ENCODE data around the gene NFIB.

The NFIB gene

GRCh38 chr9:14185016-14185415, 128.9 kb downstream of the NFIB start:
- peaks cover 4% of the 10 kb centered on the region for H3K27me3 Mint-ChIP-seq (ENCODE audit: low read depth, poor library complexity)
- H3K36me3 Mint-ChIP-seq (ENCODE audit: low read depth) = no peaks in the 10 kb centered on the region
- no peak for DNase-seq
- H3K4me1 Mint-ChIP-seq = no peaks in the 10 kb centered on the region
- no peak overlapping the region for H3K4me3 Mint-ChIP-seq
- no peaks in the 10 kb centered on the region for H3K9me3 Mint-ChIP-seq
- no peak overlapping the region for H3K27ac Mint-ChIP-seq
- no peak for TF ChIP-seq CTCF (IDR thresholded peaks at IDR 0.05)

- no peak overlapping the region for H3K27ac Mint-ChIP-seq
These were observed 130.9 kb downstream of the NFIB start for GRCh38 chr9:14183001-14183400.

GRCh38 chr9:14180960-14181537, 132.9 kb downstream of the NFIB start:
- peaks cover 4% of the 10 kb centered on the region for H3K27me3 Mint-ChIP-seq (ENCODE audit: low read depth, poor library complexity)
- H3K4me1 Mint-ChIP-seq = no peaks in the 10 kb centered on the region
- TF ChIP-seq CTCF (IDR thresholded peaks at IDR 0.05) = no peak
- DNase-seq = no peak
- no peaks in the 10 kb centered on the region for H3K36me3 Mint-ChIP-seq (ENCODE audit: low read depth)
- H3K4me3 Mint-ChIP-seq = no peak overlapping the region
- H3K9me3 Mint-ChIP-seq = no peaks in the 10 kb centered on the region
- no peak overlapping the region for H3K27ac Mint-ChIP-seq

More at GRCh38 chr9:14183001-14183400, 130.9 kb downstream of the NFIB start:
- no peak for DNase-seq
- H3K4me1 Mint-ChIP-seq = no peaks in the 10 kb centered on the region
- no peaks in the 10 kb centered on the region for H3K36me3 Mint-ChIP-seq (ENCODE audit: low read depth)
- no peak overlapping the region for H3K4me3 Mint-ChIP-seq
- peaks cover 4% of the 10 kb centered on the region for H3K27me3 Mint-ChIP-seq (ENCODE audit: low read depth, poor library complexity)
- TF ChIP-seq CTCF (IDR thresholded peaks at IDR 0.05) = no peak
- H3K9me3 Mint-ChIP-seq = no peaks in the 10 kb centered on the region

GRCh38 chr9:14180093-14180959, 133.6 kb downstream of the NFIB start:
- Mint-ChIP-seq H3K4me3 (no peak overlapping the region), H3K36me3 (ENCODE audit: low read depth) (no peaks in the 10 kb centered on the region), H3K27ac (no peak overlapping the region), H3K27me3 (ENCODE audit: low read depth, poor library complexity) (peaks cover 4% of the 10 kb centered on the region), H3K4me1 (no peaks in the 10 kb centered on the region), H3K9me3 (no peaks in the 10 kb centered on the region)
- no peak for TF ChIP-seq CTCF (IDR thresholded peaks at IDR 0.05)
- no peak for DNase-seq

- no peak for TF ChIP-seq CTCF (IDR thresholded peaks at IDR 0.05)
- Mint-ChIP-seq H3K27ac (no peak overlapping the region), H3K9me3 (no peaks in the 10 kb centered on the region), H3K27me3 (ENCODE audit: low read depth, poor library complexity) (peaks cover 4% of the 10 kb centered on the region), H3K4me1 (no peaks in the 10 kb centered on the region), H3K36me3 (ENCODE audit: low read depth) (no peaks in the 10 kb centered on the region), H3K4me3 (no peak overlapping the region)
- no peak for DNase-seq
These were observed 134.5 kb downstream of the NFIB start for GRCh38 chr9:14179449-14179848.
